LHCN-M2 (cell line): ENCODE measurements around the gene MMP21. TPM values are rescaled to one million over a fixed set of nuclear protein-coding genes. Genes with fewer than 3 reads are reported as not detected.

ENCODE experiments used
- DNase-seq: peaks from one replicate; pipeline ENCODE4 v3.0.0-alpha.2; 2012; ENCODE audit warnings: low read depth
- total RNA-seq: library from RNA; depleted of rRNA; stranded (reverse); fragments of >200 nt; gene quantifications from 2 replicates; pipeline ENCODE4 v1.2.3, GENCODE V29; 2014

MMP21 gene
- total RNA-seq, 1 experiment from 2014 or later = not detected

DNA sequence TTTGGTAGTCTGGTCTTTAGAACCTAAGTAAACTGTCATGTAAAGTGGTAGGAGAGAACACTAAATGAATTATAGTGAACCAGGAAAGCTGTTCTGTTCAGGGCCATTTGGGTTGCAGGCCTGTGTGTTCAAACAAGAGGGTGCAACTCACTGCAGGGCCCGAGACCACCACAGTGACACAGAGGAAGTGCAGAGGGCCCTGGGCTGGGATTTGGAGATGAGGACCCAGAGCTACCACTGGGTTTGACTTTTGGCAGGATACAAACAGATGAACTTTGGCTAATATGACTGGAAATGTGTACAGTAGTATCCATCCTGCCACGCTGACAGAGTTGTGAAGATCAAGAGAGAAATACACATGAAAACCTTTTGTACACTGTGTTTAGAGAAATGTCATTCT is 9.8 kb downstream of the MMP21 start:
- no peak for DNase-seq

DNA sequence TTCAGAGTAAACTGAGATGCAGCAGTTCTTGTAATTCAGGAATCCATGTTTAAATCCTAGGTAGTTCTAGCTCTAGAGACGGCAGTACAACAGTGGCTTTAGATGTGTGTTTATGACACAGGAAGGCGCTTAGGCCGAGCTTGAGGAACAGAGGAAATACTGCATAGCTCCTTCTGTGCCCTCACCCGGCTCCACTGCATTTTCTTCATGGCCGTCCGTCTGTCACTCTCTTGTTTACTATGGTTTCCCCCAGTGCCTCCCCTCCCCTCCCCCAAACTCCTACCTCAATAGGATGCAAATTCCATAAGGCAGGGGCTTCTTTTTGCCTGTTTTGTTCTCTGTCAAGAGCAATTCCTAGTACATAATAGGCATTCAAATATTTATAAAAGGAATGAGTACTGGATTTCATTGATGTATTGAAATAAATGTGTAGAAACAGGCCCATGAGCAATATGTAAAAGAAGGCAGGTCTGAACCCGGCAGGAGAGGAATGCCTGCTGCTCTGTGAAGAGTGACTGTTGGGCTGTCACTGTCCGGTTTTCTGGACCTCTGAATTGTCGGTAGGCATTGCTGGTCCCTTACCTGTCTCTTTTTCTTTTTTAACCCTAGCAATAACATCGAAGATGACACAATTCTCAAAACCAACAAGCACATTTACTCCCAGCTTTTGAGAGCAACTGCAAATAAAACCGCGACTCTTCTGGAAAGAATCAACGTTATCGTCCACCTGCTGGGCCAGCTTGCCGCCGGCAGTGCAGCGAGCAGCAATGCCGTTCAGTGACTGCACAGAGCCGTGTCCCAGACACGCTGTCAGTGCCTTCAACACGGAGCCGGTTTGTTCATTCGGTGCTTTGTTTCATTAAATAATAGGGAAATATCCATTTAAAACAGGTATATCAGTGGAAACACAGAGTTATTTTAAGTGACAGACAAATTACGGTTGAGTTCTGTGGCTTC is 12.7 kb downstream of the MMP21 start:
- no peak for DNase-seq

- no peak for DNase-seq
Observed at GRCh38 chr10:125761961-125762360, 13.7 kb downstream of the MMP21 start.

- DNase-seq = no peak
Observed at GRCh38 chr10:125757742-125758141, 17.9 kb downstream of the MMP21 start.

DNA sequence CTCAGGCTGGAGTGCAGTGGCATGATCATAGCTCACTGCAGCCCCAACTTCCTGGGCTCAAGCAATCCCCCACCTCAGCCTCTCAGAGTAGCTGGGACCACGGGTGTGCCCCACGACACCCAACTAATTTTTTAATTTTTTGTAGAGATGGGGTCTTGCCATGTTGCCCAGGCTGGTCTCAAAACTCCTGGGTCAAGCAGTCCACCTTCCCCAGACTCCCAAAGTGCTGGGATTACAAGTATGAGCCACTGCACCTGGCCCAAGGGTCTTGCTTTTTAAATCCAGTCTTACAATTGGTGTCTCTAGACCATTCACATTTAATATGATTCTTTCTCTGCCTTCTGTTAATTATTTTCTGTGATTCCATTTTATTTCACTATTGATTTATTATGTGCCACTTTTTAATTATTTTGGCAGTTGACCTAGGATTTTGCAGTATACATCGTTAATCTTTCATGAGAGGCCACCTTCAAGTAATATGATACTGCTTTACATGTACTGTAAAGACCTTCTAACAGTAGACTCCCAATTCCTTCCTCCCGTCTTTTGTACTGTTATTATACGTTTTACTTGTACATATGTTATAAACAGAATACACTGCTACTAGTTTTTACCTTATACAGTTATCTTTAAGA is 18.7 kb downstream of the MMP21 start:
- no peak for DNase-seq

- DNase-seq = no peak
Observed at GRCh38 chr10:125756196-125756595, 19.4 kb downstream of the MMP21 start.

- no peak for DNase-seq
Observed at GRCh38 chr10:125747417-125747816, 28.2 kb downstream of the MMP21 start.

GRCh38 chr10:125744909-125745308 is 30.7 kb downstream of the MMP21 start:
- no peak for DNase-seq

- DNase-seq = no peak
Observed at GRCh38 chr10:125742465-125742864, 33.2 kb downstream of the MMP21 start.

GRCh38 chr10:125739994-125740679 is 35.5 kb downstream of the MMP21 start:
- DNase-seq = no peak

- DNase-seq = no peak
Observed at GRCh38 chr10:125738206-125738605, 37.4 kb downstream of the MMP21 start.

DNA sequence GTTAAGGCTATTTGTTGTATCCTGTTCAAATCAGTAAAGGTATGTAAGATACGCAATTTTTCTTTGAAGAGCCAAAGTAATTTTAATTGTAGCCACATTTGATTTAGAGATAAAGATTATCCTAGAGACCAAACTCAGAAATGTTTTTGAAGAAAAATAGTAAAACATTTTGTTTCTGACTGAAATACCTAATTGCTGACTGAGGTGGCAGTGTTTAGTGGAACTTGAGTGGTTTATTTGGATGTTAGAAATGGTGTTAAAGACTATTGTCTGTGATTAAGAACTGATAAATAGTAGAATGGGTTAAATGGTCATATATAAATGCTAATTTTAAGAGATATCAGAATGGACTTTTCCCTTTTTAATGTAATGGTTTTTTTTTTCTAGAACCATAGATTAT is 40.8 kb downstream of the MMP21 start:
- no peak for DNase-seq

- no peak for DNase-seq
Observed at GRCh38 chr10:125734148-125734547, 41.5 kb downstream of the MMP21 start.

GRCh38 chr10:125727436-125727835 is 48.2 kb downstream of the MMP21 start:
- no peak for DNase-seq

- no peak for DNase-seq
Observed at GRCh38 chr10:125726914-125727313, 48.7 kb downstream of the MMP21 start.

GRCh38 chr10:125722811-125723210 is 52.8 kb downstream of the MMP21 start:
- DNase-seq = no peak

DNA sequence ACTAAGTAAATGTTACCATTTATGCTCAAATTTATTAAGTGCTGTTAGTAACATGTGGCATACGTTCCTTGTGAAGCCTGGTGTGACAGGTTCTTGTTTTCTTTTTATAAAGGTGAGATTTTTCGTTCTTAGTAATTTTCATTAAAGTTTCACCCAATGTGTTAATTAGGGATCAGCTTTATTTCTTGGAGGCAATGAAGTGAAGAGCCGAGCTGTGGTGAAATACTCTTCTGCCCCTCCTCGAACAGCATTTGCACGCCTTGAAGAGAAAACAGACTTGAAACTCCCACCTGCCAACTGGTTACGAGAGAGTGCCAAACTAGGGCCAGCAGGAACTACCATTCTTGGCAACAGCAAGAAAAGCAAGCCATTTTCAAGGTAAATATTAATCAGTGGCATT is 54.6 kb downstream of the MMP21 start:
- no peak for DNase-seq

DNA sequence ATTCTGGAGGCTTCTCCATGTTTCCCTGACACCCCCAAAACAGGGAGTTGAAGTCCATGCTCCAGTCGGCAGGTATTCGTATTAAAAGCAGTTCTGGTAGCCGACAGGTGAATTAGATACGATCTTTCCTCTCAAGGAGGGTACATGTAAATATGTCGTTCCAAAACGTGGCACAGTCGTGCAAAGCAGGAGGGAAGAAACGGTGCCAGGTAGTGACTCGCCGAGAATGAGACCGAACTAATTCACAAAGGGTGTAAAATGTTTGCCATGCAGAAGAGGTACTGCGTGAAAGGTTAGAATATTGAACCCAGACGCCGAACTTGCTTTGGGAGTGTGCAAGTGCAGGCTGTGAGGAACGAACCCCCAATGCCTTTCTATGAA is 55.6 kb downstream of the MMP21 start:
- no peak for DNase-seq

- DNase-seq = peak; percentile 98
Observed at GRCh38 chr10:125719173-125720001, 56.2 kb downstream of the MMP21 start, which contains the start of gene EDRF1. TSS of gene EDRF1 (plus strand) at chr10:125719709. CDS start at chr10:125719808, 99 bp downstream.
